ENCODE results near the gene LRRIQ3. TPM values are rescaled to one million over a fixed set of nuclear protein-coding genes. Genes with fewer than 3 reads are reported as not detected.
"Not testable (repeated sequence)": the region's sequence is repeated elsewhere in the genome, so short reads cannot be mapped to it uniquely, and the experiment has no call there.

The LRRIQ3 gene, protein sequence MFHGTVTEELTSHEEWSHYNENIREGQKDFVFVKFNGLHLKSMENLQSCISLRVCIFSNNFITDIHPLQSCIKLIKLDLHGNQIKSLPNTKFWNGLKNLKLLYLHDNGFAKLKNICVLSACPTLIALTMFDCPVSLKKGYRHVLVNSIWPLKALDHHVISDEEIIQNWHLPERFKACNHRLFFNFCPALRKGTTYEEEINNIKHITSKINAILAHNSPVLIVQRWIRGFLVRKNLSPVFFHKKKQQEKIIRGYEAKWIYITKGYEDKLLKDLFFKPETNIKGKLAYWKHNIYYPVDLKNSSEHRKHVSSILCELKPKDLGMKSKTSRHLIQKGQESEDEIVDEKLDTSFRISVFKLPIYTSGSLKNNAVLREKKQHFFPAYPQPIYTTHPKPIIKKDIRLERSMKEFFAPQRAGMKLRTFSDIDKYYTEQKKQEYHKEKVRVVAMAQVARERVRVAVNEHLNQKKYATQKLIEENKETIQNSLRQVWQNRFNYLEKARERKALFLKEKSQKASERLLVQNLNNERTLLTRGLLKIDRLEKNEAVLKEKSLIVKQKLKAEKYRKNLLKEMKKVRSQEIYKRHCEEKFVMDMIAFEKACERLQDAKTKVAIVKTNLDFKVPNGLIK
- 0.10 TPM in 1 of 2 replicates, not detected in the other for total RNA-seq

DNA sequence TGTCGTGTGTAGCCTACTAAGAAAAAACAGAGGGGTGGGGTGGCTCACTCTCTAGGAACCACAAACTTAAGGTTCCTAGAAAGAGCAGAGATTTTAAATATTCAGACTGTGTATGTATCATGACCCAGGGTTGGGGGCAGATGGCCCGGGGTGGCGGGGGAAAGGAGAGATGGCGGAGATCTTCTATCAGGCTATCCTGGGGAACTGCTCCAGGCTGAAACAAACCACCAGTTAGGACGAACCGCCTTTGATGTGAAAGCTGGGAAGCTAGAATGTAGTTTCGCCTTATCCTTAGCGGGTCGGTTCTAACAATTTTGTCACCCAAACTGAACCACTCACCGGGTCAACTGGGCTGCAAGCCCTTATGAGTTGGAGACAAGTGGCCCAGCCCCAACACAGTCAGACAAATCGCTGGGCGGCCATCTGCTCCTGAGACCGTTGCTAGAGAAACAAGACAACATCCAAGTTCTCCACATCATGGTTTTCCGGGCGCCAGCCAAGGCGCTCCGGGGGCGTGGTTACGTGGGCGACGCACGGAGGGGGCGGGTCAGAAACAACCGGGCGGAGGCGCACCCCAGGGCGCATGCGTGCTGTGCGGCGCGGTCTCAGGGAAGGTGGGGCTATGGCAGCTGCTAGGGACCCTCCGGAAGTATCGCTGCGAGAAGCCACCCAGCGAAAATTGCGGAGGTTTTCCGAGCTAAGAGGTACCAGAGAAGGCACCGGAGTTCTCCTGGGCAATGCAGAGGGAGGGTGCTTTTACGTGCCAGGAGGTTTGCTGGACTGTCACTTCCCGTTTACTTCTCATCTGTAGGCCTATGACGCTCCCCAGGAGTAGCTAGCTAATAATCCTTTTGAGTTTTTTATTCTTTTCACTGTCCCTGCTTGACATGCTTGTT lies at the start of gene LRRIQ3, which contains the start of gene FPGT:
Gene LRRIQ3 (minus strand): TSS at position 520 of the 896 bp plus-strand sequence. CDS start 14,492 bp downstream, outside the sequence.
Gene FPGT (plus strand): TSS at position 586 of the 896 bp plus-strand sequence. CDS start 37 bp downstream, at position 623.
- DNase-seq (ENCODE audit: extremely low read depth, low read depth, low spot score), result peak; percentile 74

DNA sequence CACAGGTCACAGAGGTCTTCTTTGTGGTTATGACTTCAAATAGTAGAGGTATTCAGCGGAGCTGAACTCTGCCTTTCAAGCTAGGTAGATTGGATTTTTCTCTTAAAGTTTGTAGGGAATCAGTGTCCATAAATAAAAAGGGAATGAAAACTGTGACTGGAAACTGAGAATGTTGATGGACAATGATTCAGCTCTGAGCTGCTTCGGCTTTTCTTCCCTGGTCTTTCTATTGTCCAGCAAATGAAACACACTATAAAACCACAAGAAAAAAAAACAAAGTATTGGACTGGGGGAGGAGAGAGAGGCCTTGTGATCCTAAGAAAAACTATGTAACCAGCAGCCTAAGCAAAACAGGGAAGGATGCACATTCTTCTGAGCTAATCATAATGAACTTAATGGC lies 48.3 kb upstream of the LRRIQ3 start:
- DNase-seq (ENCODE audit: extremely low read depth, low read depth, low spot score), result no peak

DNA sequence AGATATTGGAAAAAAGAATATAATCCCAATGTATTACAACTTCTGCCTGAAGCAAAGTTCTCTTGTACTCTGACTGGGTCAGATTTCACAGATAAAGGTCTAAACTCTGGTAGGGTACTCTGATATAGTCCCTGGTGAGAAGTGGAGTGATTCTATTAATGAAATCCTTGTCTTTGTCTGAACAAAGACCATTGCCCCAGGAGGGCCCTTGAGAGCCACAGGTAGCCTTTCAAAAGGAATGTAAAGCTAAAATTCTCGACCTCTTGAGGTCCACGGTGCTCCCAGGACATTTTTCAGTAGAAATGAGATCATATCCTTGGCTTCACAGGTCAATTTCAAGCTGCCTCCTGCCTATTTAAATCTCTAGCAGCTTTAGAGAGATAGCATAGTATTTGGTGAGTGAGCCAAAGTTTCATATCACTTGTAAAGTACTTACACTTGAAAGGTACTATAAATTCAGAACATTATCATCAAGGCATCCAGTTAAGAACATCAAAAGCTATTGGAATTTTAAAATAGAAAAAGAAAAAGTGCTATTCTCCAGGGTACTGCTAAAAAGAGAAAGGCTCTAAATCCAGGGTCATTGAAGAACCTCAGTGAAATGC lies 47.3 kb upstream of the LRRIQ3 start:
- DNase-seq (ENCODE audit: extremely low read depth, low read depth, low spot score), result no peak

DNA sequence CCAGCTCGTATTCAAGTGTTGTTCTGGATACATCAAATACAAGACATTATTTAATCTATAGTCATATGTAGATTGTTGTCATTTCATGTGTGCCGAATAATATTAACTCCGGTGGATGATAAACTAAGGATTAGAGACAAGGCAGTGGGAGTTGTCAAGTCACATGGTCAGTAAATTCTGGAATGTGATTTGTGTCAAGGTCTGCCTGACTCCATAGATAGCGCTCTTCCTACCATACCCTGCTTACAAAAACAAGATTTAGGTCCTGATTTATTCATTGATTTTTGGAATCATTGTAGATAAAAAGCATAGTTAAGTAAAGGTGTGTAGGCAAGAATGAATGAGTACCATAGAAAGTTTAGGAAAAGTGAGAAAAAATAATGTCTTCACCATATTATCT lies 39.8 kb upstream of the LRRIQ3 start:
- DNase-seq (ENCODE audit: extremely low read depth, low read depth, low spot score), result no peak

DNA sequence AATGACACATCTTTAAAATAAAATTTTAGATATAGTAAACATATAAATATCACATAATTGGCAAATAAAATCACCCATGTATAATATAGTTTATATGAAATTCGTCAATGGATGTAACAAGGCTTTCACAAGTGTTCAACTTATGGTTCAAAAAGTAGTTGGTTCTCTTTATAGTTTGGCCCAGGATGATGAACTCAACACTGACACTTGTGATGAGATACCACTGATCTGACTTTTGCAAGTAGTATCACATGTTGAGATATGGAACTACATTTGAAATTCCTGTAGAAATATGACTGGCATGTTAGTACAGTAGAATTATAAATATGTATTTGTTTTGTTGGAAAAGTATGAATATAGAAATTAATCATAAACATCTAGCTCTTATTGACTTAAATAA lies 39.1 kb upstream of the LRRIQ3 start:
- DNase-seq (ENCODE audit: extremely low read depth, low read depth, low spot score), result no peak

DNA sequence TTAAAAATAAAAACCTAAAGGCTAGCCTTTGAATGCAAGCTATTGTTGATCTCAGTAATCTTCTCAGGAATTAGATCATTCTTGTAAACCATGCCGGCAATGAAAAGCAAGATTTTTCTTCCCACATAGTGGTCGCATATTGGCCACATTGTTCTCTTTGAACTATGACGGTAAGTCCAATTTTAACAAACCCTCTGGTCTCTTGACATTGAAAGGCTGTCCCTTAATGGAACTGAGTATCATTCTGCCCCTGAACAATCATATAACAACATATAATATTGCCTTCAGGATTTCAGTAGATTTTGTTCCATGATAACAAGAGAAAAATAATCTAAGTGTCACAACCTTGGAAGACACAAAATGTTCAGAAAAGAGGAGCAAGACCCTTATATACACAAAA lies 38.5 kb upstream of the LRRIQ3 start:
- no peak for DNase-seq (ENCODE audit: extremely low read depth, low read depth, low spot score)

DNA sequence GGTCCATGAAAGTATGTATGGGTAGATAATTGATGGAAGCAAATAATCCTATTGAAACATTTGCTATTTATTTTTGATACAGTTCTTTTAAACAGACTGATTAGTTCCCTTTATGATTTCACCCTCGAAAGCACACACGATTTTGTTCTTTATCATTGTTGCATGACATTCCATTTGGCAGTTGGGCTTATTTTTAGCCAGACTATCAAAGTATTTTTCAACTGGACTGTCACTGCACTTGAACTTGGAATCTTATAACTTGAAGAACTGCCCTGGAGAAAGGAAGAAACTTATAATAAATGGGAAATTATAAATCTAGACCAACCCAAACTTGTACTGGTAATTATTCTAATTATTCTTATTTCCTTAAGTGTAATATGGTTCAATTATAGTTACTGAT lies 37.2 kb upstream of the LRRIQ3 start, which contains the start of gene TNNI3K:
Gene TNNI3K (plus strand): TSS at position 235 of the 400 bp plus-strand sequence. CDS start 65 bp downstream, at position 300.
- DNase-seq (ENCODE audit: extremely low read depth, low read depth, low spot score), result no peak

DNA sequence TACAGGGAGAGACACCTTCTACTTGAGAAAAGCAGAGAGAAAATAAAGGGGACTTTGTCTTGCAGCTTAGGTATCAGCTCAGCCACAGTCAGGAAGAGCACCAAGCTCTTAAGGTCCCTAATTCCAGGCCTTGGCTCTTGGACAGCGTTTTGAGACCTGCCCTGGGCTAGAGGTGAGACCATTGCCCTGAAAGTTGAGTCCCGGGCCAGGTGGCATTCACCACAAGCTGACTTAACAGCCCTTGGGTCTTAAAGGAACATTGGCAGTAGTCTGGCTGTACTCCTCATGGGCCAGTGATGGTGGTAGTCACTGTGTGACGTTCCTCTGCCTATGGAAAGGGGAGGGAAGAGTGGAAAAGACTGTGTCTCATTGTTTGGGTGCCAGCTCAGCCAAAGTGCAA lies 25.5 kb upstream of the LRRIQ3 start:
- DNase-seq (ENCODE audit: extremely low read depth, low read depth, low spot score), result no peak

DNA sequence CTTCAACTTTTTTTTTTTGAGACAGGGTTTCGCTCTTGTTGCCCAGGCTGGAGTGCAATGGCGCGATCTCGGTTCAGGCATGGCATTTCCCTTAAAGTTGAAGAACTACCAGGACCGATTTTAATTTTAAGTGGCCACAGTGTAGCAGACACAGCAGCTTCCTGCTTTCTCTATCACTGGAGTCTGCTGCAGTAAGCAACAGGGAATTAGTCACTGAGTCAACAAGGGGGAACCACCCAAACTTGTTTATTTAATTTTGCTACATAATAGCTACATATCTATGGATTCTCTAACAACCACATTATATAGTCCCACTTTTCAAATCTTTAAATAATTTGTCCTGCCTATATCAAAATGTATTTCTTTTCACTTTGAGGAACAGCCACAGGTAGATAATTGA lies 24.7 kb upstream of the LRRIQ3 start:
- DNase-seq (ENCODE audit: extremely low read depth, low read depth, low spot score), result no peak

DNA sequence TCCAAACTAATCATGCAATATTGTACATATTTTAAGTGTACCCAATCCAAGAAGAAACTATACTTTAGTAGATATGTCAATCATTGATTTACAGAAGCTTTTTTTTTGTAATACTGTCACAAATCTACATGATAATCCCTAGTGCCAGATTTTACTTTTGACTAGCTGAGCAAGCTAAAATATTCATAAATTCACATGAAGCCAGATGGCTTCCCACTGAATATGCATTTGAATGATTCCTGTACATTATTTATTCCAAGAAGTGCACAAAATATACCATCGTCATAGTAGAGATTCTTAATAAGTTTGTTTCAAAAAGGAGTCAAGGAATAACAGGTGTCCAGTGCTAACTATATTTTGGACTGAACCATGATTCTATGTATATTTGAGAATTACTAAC lies 17.3 kb upstream of the LRRIQ3 start:
- DNase-seq (ENCODE audit: extremely low read depth, low read depth, low spot score), result no peak

DNA sequence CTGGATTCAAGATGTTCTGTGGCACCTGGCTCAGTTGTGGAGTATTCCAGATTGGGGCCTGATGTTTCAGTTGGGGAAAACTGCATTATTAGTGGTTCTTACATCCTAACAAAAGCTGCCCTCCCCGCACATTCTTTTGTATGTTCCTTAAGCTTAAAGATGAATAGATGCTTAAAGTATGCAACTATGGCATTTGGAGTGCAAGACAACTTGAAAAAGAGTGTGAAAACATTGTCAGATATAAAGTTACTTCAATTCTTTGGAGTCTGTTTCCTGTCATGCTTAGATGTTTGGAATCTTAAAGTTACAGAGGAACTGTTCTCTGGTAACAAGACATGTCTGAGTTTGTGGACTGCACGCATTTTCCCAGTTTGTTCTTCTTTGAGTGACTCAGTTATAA lies 7.3 kb upstream of the LRRIQ3 start:
- DNase-seq (ENCODE audit: extremely low read depth, low read depth, low spot score), result no peak

DNA sequence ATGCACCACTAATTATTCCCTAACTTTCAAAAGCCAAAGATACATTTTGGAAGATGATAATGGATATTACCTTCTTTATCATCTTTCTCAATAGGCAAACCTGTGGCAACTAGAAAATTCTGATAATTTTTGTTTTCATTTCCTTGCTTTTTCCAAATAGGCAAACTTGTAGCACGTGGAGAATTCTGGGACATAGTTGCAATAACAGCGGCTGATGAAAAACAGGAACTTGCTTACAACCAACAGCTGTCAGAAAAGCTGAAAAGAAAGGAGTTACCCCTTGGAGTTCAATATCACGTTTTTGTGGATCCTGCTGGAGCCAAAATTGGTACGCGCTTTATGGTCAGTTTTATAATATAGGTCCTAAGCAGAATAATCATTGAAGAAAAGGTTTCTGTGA lies 1.5 kb upstream of the LRRIQ3 start:
- no peak for DNase-seq (ENCODE audit: extremely low read depth, low read depth, low spot score)

DNA sequence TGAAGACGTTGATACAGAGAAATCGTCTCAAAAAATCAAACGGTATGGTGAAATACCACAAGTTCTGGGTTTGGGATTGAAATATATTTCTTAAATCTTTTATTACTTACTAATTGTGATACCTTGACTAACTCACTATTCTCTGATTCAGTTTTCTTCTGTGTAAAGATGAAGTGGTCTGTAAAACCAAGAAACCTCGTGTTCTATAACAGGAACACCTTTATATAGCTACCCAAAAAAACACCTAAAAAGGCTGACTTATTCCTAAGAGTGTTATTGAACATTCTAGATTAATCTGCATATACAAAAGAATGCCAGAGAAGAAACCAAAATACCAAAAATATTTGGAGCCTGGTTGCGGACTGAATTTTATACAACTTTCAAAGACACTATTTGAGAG lies 721 bp downstream of the LRRIQ3 start:
- no peak for DNase-seq (ENCODE audit: extremely low read depth, low read depth, low spot score)

DNA sequence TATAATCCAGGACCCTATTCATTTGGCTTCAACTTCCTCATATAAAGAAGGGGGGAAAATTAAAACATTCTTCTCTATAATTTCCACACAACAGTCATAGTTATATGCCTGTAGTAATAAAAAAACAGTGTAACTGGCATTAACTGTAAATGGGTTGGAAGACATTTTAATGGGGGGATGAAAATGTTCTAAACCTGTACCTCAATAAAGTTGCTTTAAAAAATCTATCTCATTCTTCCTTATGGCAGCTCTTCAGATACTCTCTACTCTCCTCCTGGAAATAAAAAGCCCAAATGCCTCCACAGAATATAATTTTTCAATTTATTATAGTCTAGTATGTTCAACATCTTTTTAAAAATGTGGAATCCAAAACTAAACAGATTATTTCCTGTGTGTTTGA lies 2.6 kb downstream of the LRRIQ3 start:
- DNase-seq (ENCODE audit: extremely low read depth, low read depth, low spot score), result no peak

DNA sequence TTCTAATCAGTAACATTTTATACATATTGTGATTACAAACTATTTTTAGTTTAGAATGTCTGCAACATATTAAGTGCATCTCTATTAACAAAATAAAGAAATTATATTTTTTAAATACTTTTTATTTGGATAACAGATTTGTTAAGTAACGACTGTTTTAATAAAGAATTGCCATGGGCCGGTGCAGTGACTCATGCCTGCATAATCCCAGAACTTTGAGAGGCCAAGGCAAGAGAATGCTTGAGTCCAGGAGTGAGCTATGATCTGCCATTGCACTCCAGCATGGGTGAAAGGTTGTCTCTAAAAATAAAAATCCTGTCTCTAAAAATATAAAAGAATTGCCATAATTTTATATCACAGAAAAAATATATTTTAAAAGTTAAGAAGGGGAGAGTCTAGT lies 4.1 kb downstream of the LRRIQ3 start:
- DNase-seq (ENCODE audit: extremely low read depth, low read depth, low spot score), result no peak

DNA sequence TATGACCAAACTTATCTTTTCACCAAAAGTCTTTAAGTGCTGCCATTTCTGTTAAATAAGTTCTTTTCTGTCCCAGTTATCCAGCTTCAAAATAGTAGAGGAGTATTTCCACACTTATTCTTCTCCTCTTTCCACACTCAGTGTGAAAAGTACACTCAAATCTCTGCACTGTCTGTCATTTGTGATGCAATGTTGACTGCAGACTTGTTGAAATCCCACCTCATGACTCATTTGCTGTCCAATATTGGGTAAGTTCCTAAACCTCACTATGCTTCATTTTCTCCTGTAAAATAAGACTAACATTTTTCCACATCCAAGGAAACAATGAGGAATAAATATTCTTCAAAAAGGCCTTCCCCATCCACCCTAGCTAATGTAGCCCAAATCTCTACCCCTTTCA lies 17.5 kb downstream of the LRRIQ3 start:
- no peak for DNase-seq (ENCODE audit: extremely low read depth, low read depth, low spot score)

DNA sequence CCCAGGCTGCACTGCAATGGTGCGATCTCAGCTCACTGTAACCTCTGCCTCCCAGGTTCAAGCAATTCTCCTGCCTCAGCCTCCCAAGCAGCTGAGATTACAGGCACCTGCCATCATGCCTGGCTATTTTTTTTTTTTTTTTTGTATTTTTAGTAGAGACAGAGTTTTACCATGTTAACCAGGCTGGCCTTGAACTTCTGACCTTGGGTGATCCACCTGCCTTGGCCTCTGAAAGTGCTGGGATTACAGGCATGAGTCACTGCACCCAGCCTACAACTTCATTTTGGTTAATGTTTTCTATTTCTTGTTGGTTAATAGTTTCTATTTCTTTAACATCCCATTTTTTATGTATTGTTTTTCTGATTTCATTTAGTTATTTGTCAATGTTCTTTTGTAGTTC lies 23.6 kb downstream of the LRRIQ3 start:
- DNase-seq (ENCODE audit: extremely low read depth, low read depth, low spot score), result not testable (repeated sequence)

DNA sequence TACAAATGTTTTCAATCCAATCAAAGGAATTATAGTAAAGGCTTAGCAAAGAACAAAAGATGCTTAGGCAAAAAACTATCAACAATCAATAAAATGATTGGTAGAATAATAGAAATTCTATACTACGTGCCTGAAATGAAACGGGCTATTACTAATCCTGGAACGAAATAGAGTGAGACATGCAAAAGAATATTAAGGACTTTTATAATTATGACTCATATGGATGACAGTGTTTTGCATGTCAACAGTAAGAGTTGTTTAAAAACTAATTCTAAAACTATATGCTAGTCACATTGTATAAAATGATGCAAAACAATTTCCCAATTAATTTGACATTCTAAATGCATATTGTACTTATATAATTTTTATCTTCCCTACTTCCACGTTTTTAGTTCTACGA lies 35.6 kb downstream of the LRRIQ3 start:
- DNase-seq (ENCODE audit: extremely low read depth, low read depth, low spot score), result no peak

DNA sequence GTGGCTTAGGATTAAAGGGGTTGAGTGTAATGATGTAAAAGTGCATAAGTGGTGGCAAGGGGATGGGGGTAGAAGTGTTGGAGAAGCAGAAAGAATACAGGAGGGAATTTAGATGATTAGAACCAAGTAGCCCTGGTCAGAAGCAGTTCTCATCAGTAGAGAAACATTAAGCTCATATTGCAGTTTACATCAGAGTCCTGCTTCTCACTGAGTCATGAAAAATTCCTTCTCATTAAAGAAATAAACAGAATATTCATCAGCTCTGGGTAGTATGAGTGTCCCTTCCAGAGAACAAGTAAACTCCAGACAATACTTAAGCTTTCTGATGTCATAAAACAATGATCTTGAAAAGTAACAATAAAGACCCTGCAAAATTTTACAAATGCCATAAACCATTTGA lies 36.5 kb downstream of the LRRIQ3 start:
- no peak for DNase-seq (ENCODE audit: extremely low read depth, low read depth, low spot score)

DNA sequence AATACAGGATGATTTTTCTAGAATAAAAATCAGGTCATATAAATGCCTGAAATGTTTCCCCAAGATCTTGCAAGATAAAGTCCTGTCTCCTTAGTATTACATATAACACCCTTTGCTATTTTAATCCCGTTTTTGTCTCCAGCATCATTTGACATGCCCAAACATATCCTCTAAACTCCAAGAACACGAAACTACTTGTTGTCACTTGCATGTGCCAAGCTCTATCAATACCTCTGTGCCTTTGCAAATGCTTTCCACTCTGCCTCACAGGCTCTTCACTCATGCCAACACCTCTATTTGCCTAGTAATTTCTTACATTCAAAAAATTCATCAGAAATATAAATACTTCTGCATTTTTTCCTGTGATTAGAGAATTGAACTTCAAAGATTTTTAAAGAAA lies 37.9 kb downstream of the LRRIQ3 start:
- no peak for DNase-seq (ENCODE audit: extremely low read depth, low read depth, low spot score)

DNA sequence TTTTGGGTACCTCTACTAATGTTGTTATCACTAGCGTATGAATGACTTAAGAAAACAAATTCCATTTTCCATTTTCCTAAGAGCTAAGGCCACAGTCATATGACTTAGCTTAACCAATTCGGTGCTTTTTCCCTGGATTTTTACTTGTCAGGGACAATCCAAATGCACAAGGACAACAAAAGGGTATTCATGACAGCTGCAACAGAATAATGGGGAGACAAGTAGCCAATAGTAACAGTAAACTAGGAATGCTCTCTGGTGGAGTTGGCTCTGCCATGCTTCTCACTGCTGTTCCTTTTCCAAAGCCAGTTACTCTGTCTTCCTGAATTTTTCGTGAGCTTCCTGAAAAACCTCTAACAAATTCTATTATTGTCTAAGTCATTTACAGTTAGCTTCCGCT lies 52.9 kb downstream of the LRRIQ3 start:
- no peak for DNase-seq (ENCODE audit: extremely low read depth, low read depth, low spot score)
